Measurements from ENCODE around the gene SGCE. TPM values are rescaled to one million over a fixed set of nuclear protein-coding genes. Genes with fewer than 3 reads are reported as not detected.

Gene SGCE
- total and polyA plus RNA-seq, 2 experiments from 2014 or later = 46.1 to 54.8 TPM

- H4K20me1 ChIP-seq (replicated peaks; ENCODE audit: insufficient read depth) = no peaks in the 10 kb centered on the region; the same call in 1 of the 2 replicates
- TF ChIP-seq EZH2 (IDR thresholded peaks at IDR 0.05; ENCODE audit: low read depth, unreplicated experiment) (no peak), NANOG (IDR thresholded peaks at IDR 0.05; ENCODE audit: borderline replicate concordance) (no peak), ETS1 (IDR thresholded peaks at IDR 0.05) (no peak), REST (IDR thresholded peaks at IDR 0.05; ENCODE audit: unreplicated experiment) (no peak), JUNB (IDR thresholded peaks at IDR 0.05; ENCODE audit: unreplicated experiment) (no peak), CREB1 (CRISPR knock-in tag; IDR thresholded peaks at IDR 0.05; ENCODE audit: low read depth) (no peak), ZNF462 (CRISPR knock-in tag; IDR thresholded peaks at IDR 0.05) (no peak), EZH2phosphoT487 (IDR thresholded peaks at IDR 0.05; ENCODE audit: unreplicated experiment) (no peak), POLR2AphosphoS5 (IDR thresholded peaks at IDR 0.05; ENCODE audit: low read depth) (no peak), ZNF114 (CRISPR knock-in tag; IDR thresholded peaks at IDR 0.05) (no peak), ZNF331 (CRISPR knock-in tag; IDR thresholded peaks at IDR 0.05; ENCODE audit: low read depth) (no peak), STAT1 (IDR thresholded peaks at IDR 0.05; ENCODE audit: unreplicated experiment) (no peak), CTCF (conservative IDR thresholded peaks at IDR 0.05; ENCODE audit: low read depth in 2 of 2) (no peak)
- H3K27ac ChIP-seq (ENCODE audit: low read depth) = no peak overlapping the region
- DNase-seq (ENCODE audit: low spot score) = peak; percentile 7
- H3K4me2 ChIP-seq = peak overlapping the region; percentile 12; the same call in 1 of the 2 replicates
- Mint-ChIP-seq H3K27ac (no peak overlapping the region), H3K36me3 (ENCODE audit: low read depth) (no peaks in the 10 kb centered on the region), H3K27me3 (ENCODE audit: insufficient read depth, low read depth, poor library complexity) (no peaks in the 10 kb centered on the region), H3K4me1 (peaks cover 24% of the 10 kb centered on the region; the same call in 2 of the 3 replicates), H3K9me3 (no peaks in the 10 kb centered on the region), H3K4me3 (no peak overlapping the region)
- H3K4me3 ChIP-seq = no peak overlapping the region
- peaks cover 11% of the 10 kb centered on the region for H3K4me1 ChIP-seq (ENCODE audit: insufficient read depth)
- no peak for ATAC-seq
- H3K36me3 ChIP-seq (ENCODE audit: insufficient read depth) = no peaks in the 10 kb centered on the region
- H2AFZ ChIP-seq = no peak overlapping the region
- no peaks in the 10 kb centered on the region for H3K27me3 ChIP-seq (ENCODE audit: insufficient read depth)
- no peaks in the 10 kb centered on the region for H3K9me2 ChIP-seq (ENCODE audit: insufficient read depth)
- H3F3A ChIP-seq (replicated peaks; ENCODE audit: low read depth) = no peaks in the 10 kb centered on the region
- H3K79me2 ChIP-seq (replicated peaks; ENCODE audit: insufficient read depth) = no peaks in the 10 kb centered on the region
These were observed 23.5 kb downstream of the SGCE start for GRCh38 chr7:94632338-94633013.

All from GM23338 (cell line).